Lung (tissue), 12 donors: ENCODE measurements around the gene APOB. TPM values are rescaled to one million over a fixed set of nuclear protein-coding genes. Genes with fewer than 3 reads are reported as not detected.

ENCODE experiments used
- ATAC-seq: fragments of 200-7000 bp; cut with Tn5 transposase; one replicate; pipeline ENCODE4 v1.9.1; 2020; ENCODE audit warnings: moderate number of reproducible peaks; ENCODE audit not compliant: insufficient read depth, low FRiP score
- DNase-seq, 3 donors: peaks; one replicate each; pipeline ENCODE4 v3.0.0-alpha.2; 2013 to 2017
- H3K27ac ChIP-seq, 2 donors: one replicate each; pipeline ENCODE4 v1.5.1; 2013; ENCODE audit warnings: mild to moderate bottlenecking in 2 of 2, moderate library complexity in 2 of 2, control low read depth in 1 of 2, inconsistent platforms in 1 of 2, low read depth in 1 of 2, low read length in 1 of 2
- H3K27me3 ChIP-seq, 3 donors: one replicate each; pipeline ENCODE4 v1.5.1; 2013; ENCODE audit warnings: low read length in 2 of 3; ENCODE audit not compliant: control insufficient read depth in 3 of 3, insufficient read depth in 3 of 3
- H3K36me3 ChIP-seq, 4 donors: one replicate each; pipeline ENCODE4 v1.5.1; 2013; ENCODE audit warnings: low read length in 4 of 4, mild to moderate bottlenecking in 1 of 4, moderate library complexity in 1 of 4; ENCODE audit not compliant: control insufficient read depth in 4 of 4, insufficient read depth in 4 of 4
- H3K4me1 ChIP-seq, 5 donors: one replicate each; pipeline ENCODE4 v1.5.1; 2013; ENCODE audit warnings: low read length in 5 of 5, mild to moderate bottlenecking in 2 of 5, moderate library complexity in 1 of 5; ENCODE audit not compliant: control insufficient read depth in 5 of 5, insufficient read depth in 5 of 5
- H3K4me3 ChIP-seq: one replicate; pipeline ENCODE4 v1.5.1; 2013; ENCODE audit warnings: mild to moderate bottlenecking, control low read depth, moderate library complexity
- H3K9ac ChIP-seq, 2 donors: one replicate each; pipeline ENCODE4 v1.5.1; 2013; ENCODE audit warnings: low read length in 2 of 2, control low read depth in 1 of 2; ENCODE audit not compliant: insufficient read depth in 1 of 2
- H3K9me3 ChIP-seq, 4 donors: one replicate each; pipeline ENCODE4 v1.5.1; 2013; ENCODE audit warnings: low read length in 3 of 4, mild to moderate bottlenecking in 1 of 4, moderate library complexity in 1 of 4; ENCODE audit not compliant: control insufficient read depth in 4 of 4, insufficient read depth in 3 of 4
- CTCF ChIP-seq: IDR thresholded peaks from 2 replicates; pipeline ENCODE4 v1.5.1; 2012; ENCODE audit warnings: mild to moderate bottlenecking; ENCODE audit errors: control extremely low read depth, extremely low read depth
- WGBS, 2 donors: extraction: QIAGEN DNeasy Blood & Tissue Kit; methylation state at CpG; one replicate each; pipeline ENCODE4 v1.1.7; 2013; 5-methylcytosine and 5-hydroxymethylcytosine counted together
- polyA plus RNA-seq, 2 donors: library from polyadenylated mRNA; stranded (reverse); fragments of 200-250 nt; gene quantifications; one replicate each; pipeline ENCODE4 v1.2.1, GENCODE V29; 2013
- total RNA-seq, 2 donors: library from RNA; depleted of rRNA in 1 of 2; stranded (reverse); fragments of >200 nt in 1 of 2; gene quantifications; one replicate each; pipeline ENCODE4 v1.2.1, GENCODE V29; 2014 to 2021
- donor health status: control.
- donor health status: control.
- donor health status: Bipolar disorder and iron deficiency.
- donor health status: healthy.
- donor health status: DM: yes; HTN: yes; CAD: no.

The APOB gene
- total and polyA plus RNA-seq, 4 donors: 0.04 to 1.7 (median 0.18) TPM

GRCh38 chr2:20960003-20960402, 83.9 kb downstream of the APOB start:
- H3K4me3 ChIP-seq: no peak overlapping the region
- DNase-seq: no peak

GRCh38 chr2:20959252-20959651, 84.6 kb downstream of the APOB start:
- Histone ChIP-seq H3K4me3 (no peak overlapping the region), H3K9me3 (no peaks in the 10 kb centered on the region), H3K27ac (no peak overlapping the region), H3K27me3 (peaks cover 4 to 14% (median 5%) of the 10 kb centered on the region in 3 donors), H3K4me1 (no peaks in the 10 kb centered on the region), H3K9ac (no peak overlapping the region), H3K36me3 (no peaks in the 10 kb centered on the region)
- 80 to 83% methylated on average over 4 of the region's 4 CpGs for WGBS, 2 donors
- no peak for TF ChIP-seq CTCF
- DNase-seq (no peak), ATAC-seq (no peak)

More at GRCh38 chr2:20960003-20960402, 83.9 kb downstream of the APOB start:
- Histone ChIP-seq H3K27me3 (peaks cover 2 to 17% (median 4%) of the 10 kb centered on the region in 3 donors), H3K36me3 (no peaks in the 10 kb centered on the region), H3K9me3 (no peaks in the 10 kb centered on the region), H3K4me1 (no peaks in the 10 kb centered on the region), H3K27ac (no peak overlapping the region), H3K9ac (no peak overlapping the region)
- ATAC-seq: no peak
- WGBS, 2 donors: 78% methylated on average over 4 of the region's 4 CpGs
- TF ChIP-seq CTCF: no peak

- 81 to 83% methylated on average over 21 of the region's 21 CpGs for WGBS, 2 donors
- TF ChIP-seq CTCF: no peak
- Histone ChIP-seq H3K9ac (no peak overlapping the region), H3K9me3 (peaks cover 0 to 4% (median 0%) of the 10 kb centered on the region in 4 donors), H3K36me3 (no peaks in the 10 kb centered on the region), H3K27ac (no peak overlapping the region), H3K27me3 (peaks cover 3 to 15% (median 4%) of the 10 kb centered on the region in 3 donors), H3K4me3 (no peak overlapping the region), H3K4me1 (no peaks in the 10 kb centered on the region)
- DNase-seq (no peak), ATAC-seq (no peak)
Measured at GRCh38 chr2:20957788-20958525, 85.9 kb downstream of the APOB start.
